Psoas muscle (tissue), 8 donors: ENCODE results near the gene ITGB1. TPM values are rescaled to one million over a fixed set of nuclear protein-coding genes. Genes with fewer than 3 reads are reported as not detected.

Source experiments
- ATAC-seq, 4 donors: fragments of 200-7000 bp; cut with Tn5 transposase; one replicate each; pipeline ENCODE4 v1.9.1; 2020; ENCODE audit warnings: moderate library complexity in 3 of 4, mild to moderate bottlenecking in 2 of 4
- DNase-seq, 2 donors: peaks; one replicate each; pipeline ENCODE4 v3.0.0-alpha.2; 2020
- H3K27ac ChIP-seq: fragments of 200-600 bp; one replicate; pipeline ENCODE4 v1.8.0; 2022
- H3K27me3 ChIP-seq, 3 donors: fragments of 200-600 bp in 1 of 3; one replicate each; pipeline versions ENCODE4 v1.6.1 to v1.8.0; 2013 to 2022; ENCODE audit warnings: low read length in 2 of 3, mild to moderate bottlenecking in 2 of 3, moderate library complexity in 1 of 3; ENCODE audit not compliant: insufficient read depth in 3 of 3
- H3K36me3 ChIP-seq, 2 donors: fragments of 200-600 bp in 1 of 2; one replicate each; pipeline versions ENCODE4 v1.6.1 to v1.8.0; 2013 to 2022; ENCODE audit warnings: low read depth in 1 of 2, mild to moderate bottlenecking in 1 of 2, moderate library complexity in 1 of 2; ENCODE audit not compliant: insufficient read depth in 1 of 2
- H3K4me1 ChIP-seq: fragments of 200-600 bp; one replicate; pipeline ENCODE4 v1.8.0; 2022
- H3K4me3 ChIP-seq: fragments of 200-600 bp; one replicate; pipeline ENCODE4 v1.8.0; 2022; ENCODE audit warnings: mild to moderate bottlenecking
- H3K9me3 ChIP-seq: fragments of 200-600 bp; one replicate; pipeline ENCODE4 v1.8.0; 2022
- CTCF ChIP-seq: fragments of 200-600 bp; IDR thresholded peaks from one replicate; pipeline ENCODE4 v1.8.0; 2022; ENCODE audit warnings: antibody characterized with exemption
- WGBS, 3 donors: extraction: QIAGEN DNeasy Blood & Tissue Kit; methylation state at CpG; one replicate each; pipeline versions ENCODE4 v1.1.6 to v1.1.7; 2013; 5-methylcytosine and 5-hydroxymethylcytosine counted together
- intact Hi-C, 2 donors: fragments of 100-400 bp; cut with DNase I; formaldehyde crosslinking; loops; one replicate each; pipeline versions ENCODE4 v1.11.0 to v1.14.2; 2022
- polyA plus RNA-seq, 3 donors: library from polyadenylated mRNA; stranded (reverse); fragments of 200-250 nt; gene quantifications; one replicate each; pipeline ENCODE4 v1.2.3, GENCODE V29; 2013
- total RNA-seq, 4 donors: library from RNA; stranded (reverse); fragmentation: NEBNext Ultra II Directional in 2 of 4; extraction: Animal tissue kit (Norgen Biotek cat#: 25700) in 2 of 4; gene quantifications; one replicate each; pipeline versions ENCODE4 v1.2.1 to v1.2.4, GENCODE V29; 2021 to 2023
- donor health status: healthy with polysubstance abuse.
- donor health status: DM: no; HTN: no; CAD: no; lungs with moderate emphysema.
- donor health status: Bipolar disorder and iron deficiency.
- donor health status: healthy.
- donor health status: DM: yes; HTN: yes; CAD: no.
- donor health status: DM: no; HTN: no; CAD: no.
- donor health status: DM: no; HTN: no; CAD: no.
- donor health status: DM: yes; HTN: yes; CAD: no.

Gene ITGB1
- total and polyA plus RNA-seq, 7 donors: 215 to 569 (median 255) TPM

DNA sequence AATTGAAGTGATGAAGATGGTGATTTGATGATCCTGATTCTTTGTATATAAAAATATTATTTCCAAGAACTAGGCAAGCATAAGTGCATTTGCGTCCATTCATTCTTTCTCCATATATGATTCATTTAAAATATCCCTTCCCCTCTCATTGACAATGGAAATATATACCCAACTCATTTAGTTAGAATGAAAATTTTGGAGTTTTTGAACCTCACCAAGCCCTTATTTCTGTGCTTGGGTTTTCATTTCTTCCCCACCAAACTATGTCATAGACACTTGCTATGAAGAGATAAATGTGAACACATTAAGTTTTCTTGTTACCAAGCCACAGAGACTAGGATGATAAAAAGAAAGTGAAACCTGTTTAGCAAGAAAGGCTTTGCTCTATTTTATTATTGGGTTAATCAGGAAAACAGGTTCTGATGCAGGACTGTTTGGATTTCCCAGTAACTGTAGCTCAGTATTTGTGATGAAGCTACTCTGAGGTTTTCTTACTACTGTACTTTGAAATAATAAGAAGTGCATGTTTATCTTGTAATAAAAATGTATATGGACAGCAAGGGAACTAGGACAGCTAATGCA, 68.3 kb downstream of the ITGB1 start:
- H3K4me3 ChIP-seq: no peak overlapping the region
- ATAC-seq (no peak), DNase-seq (no peak)
- no peaks in the 10 kb centered on the region for H3K36me3 ChIP-seq
- no peak for TF ChIP-seq CTCF
- no peaks in the 10 kb centered on the region for H3K27me3 ChIP-seq
- no peaks in the 10 kb centered on the region for H3K4me1 ChIP-seq
- no peaks in the 10 kb centered on the region for H3K9me3 ChIP-seq
- no peak overlapping the region for H3K27ac ChIP-seq
- 95 to 100% (median 95%) methylated on average over 1 of the region's 1 CpG for WGBS, 3 donors
- intact Hi-C loops: no loop called here

GRCh38 chr10:32888161-32888927, 69.7 kb downstream of the ITGB1 start:
- intact Hi-C loops: no loop called here
- Histone ChIP-seq H3K4me1 (no peaks in the 10 kb centered on the region), H3K9me3 (no peaks in the 10 kb centered on the region), H3K4me3 (no peak overlapping the region), H3K27me3 (no peaks in the 10 kb centered on the region), H3K27ac (no peak overlapping the region), H3K36me3 (no peaks in the 10 kb centered on the region)
- no peak for TF ChIP-seq CTCF
- WGBS, 3 donors: 89 to 95% (median 91%) methylated on average over 11 of the region's 11 CpGs
- DNase-seq: no peak
- ATAC-seq: no peak

DNA sequence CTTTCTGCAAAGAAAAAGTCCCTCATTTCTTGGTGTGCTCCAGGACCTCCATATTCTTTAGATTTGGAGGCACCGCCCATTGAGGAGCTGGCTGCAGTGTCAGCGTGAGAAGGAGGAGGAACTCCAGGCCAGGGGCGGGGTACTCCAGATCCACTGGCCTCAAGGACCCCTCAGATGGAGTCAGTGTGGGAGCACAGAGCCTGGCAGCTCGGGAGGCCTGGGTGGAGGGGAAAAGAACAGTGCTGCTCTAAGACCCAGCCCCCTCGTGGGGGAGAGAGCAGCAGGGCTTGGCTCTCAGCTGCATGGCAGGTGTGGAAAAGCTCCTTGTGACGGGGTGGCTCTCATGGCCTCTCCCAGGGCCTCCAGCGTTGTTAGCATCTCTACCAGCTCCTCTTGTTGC, 70.5 kb downstream of the ITGB1 start:
- Histone ChIP-seq H3K36me3 (no peaks in the 10 kb centered on the region), H3K4me1 (no peaks in the 10 kb centered on the region), H3K4me3 (no peak overlapping the region), H3K9me3 (no peaks in the 10 kb centered on the region), H3K27me3 (no peaks in the 10 kb centered on the region), H3K27ac (no peak overlapping the region)
- no peak for DNase-seq
- WGBS, 3 donors: 77 to 81% (median 79%) methylated on average over 6 to 7 of the region's 7 CpGs
- TF ChIP-seq CTCF: no peak
- no peak for ATAC-seq
- intact Hi-C loops: no loop called here

DNA sequence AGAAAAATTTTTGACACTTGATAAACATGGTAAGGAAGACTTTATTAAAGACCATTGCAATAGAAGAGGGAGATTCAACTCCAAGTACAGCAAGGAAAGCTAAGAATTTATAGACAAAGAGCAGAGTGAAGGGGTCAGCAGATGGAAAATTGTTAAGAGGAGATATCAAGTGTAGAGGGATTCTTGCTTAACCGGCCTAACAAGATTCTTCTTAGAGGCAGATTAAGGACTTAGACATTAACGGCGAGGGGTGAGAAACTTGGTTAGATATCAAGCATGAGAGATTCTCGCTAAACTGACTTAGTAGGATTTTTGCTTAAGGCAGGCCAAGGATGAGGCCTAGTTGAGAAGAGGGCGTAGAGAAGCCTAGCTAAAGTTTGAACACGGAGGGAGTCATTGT, 76.0 kb downstream of the ITGB1 start:
- 93 to 96% (median 95%) methylated on average over 6 of the region's 6 CpGs for WGBS, 3 donors
- no peak for ATAC-seq

More for the DNA sequence above, 76.0 kb downstream of the ITGB1 start:
- no peak for TF ChIP-seq CTCF
- no peak for DNase-seq
- H3K27me3 ChIP-seq: no peaks in the 10 kb centered on the region
- no peaks in the 10 kb centered on the region for H3K9me3 ChIP-seq
- H3K27ac ChIP-seq: no peak overlapping the region
- H3K4me1 ChIP-seq: no peaks in the 10 kb centered on the region
- no peaks in the 10 kb centered on the region for H3K36me3 ChIP-seq
- no peak overlapping the region for H3K4me3 ChIP-seq
- intact Hi-C loops: no loop called here
